B cell (primary cell): ENCODE measurements around the gene NPTXR.

ENCODE experiments used
- EZH2 ChIP-seq: IDR thresholded peaks from 2 replicates; pipeline ENCODE4 v1.6.1; 2012; ENCODE audit warnings: borderline replicate concordance, low read depth, mild to moderate bottlenecking, moderate library complexity, low read length; ENCODE audit not compliant: insufficient read depth, poor library complexity, severe bottlenecking
- TF ChIP-seq, protein P1 (sequence below): fragments of 200-600 bp; IDR thresholded peaks from one replicate; pipeline ENCODE4 v1.8.0; 2022; ENCODE audit warnings: antibody characterized with exemption, mild to moderate bottlenecking

DNA sequence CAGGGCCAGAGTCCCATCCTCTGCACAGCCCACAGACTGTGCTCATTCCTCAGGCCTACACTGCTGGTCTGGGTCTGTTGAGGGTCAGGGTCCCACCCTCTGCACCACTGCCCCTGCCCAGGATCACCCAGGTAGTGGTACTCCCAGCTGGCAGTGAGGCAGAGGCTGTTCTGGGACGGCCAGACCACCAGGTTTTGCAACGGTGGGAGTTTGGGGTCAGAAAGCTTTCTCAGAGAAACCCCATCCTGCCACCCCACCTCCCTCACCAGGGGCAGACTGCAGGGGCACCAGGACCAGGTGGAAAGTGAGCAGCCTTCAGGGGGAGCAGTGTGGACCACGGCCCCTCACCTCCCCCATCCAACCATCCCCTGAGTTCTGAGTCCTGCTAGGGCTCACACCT is 10.8 kb downstream of the NPTXR start:
- TF ChIP-seq, protein P1, sequence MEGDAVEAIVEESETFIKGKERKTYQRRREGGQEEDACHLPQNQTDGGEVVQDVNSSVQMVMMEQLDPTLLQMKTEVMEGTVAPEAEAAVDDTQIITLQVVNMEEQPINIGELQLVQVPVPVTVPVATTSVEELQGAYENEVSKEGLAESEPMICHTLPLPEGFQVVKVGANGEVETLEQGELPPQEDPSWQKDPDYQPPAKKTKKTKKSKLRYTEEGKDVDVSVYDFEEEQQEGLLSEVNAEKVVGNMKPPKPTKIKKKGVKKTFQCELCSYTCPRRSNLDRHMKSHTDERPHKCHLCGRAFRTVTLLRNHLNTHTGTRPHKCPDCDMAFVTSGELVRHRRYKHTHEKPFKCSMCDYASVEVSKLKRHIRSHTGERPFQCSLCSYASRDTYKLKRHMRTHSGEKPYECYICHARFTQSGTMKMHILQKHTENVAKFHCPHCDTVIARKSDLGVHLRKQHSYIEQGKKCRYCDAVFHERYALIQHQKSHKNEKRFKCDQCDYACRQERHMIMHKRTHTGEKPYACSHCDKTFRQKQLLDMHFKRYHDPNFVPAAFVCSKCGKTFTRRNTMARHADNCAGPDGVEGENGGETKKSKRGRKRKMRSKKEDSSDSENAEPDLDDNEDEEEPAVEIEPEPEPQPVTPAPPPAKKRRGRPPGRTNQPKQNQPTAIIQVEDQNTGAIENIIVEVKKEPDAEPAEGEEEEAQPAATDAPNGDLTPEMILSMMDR: no peak
- no peak for TF ChIP-seq EZH2
